Epithelial cell of proximal tubule (primary cell): Measurements from ENCODE around the gene FBN3. TPM values are rescaled to one million over a fixed set of nuclear protein-coding genes. Genes with fewer than 3 reads are reported as not detected.
"Not testable (repeated sequence)": the region's sequence is repeated elsewhere in the genome, so short reads cannot be mapped to it uniquely, and the experiment has no call there.

ENCODE experiments used
- DNase-seq: peaks from one replicate; pipeline ENCODE4 v3.0.0-alpha.2; 2011; ENCODE audit warnings: low read depth
- H3K4me3 ChIP-seq: 2 replicates; pipeline ENCODE4 v1.5.1; 2011; ENCODE audit warnings: low read depth, mild to moderate bottlenecking, low read length
- CTCF ChIP-seq: conservative IDR thresholded peaks from 2 replicates; pipeline ENCODE4 v1.5.1; 2012; ENCODE audit warnings: low read depth, mild to moderate bottlenecking, low read length
- total RNA-seq: library from RNA; depleted of rRNA; stranded (reverse); fragments of >200 nt; gene quantifications from 2 replicates; pipeline ENCODE4 v1.2.3, GENCODE V29; 2015

FBN3 gene
- total RNA-seq, 1 donor from 2014 or later = 0.06 TPM

GRCh38 chr19:8044018-8044417 is 105.4 kb downstream of the FBN3 start:
- no peak overlapping the region for H3K4me3 ChIP-seq
- no peak for DNase-seq
- TF ChIP-seq CTCF = no peak

GRCh38 chr19:8042900-8043299 is 106.5 kb downstream of the FBN3 start:
- DNase-seq = no peak
- TF ChIP-seq CTCF = no peak

DNA sequence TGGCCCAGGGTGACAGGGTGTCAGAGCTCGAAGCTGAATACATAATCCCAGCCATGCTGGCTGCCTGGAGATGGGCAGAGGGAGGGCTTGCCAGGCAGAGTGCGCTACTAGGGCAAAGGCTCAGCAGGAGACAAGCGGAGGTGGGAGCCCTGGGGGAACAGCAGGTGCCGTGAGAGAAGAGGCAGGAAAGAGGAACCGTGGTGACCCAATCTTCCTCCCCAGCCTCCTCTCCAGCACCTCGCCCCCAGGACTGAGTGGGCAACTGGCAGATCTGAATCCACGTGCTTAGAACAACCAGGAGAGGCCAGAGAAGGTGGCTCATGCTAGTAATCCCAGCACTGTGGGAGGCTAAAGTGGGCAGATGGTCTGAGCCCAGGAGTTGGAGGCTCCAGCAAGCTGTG is 107.9 kb downstream of the FBN3 start:
- no peak for TF ChIP-seq CTCF
- no peak for DNase-seq
- no peak overlapping the region for H3K4me3 ChIP-seq

More at GRCh38 chr19:8042900-8043299, 106.5 kb downstream of the FBN3 start:
- no peak overlapping the region for H3K4me3 ChIP-seq

DNA sequence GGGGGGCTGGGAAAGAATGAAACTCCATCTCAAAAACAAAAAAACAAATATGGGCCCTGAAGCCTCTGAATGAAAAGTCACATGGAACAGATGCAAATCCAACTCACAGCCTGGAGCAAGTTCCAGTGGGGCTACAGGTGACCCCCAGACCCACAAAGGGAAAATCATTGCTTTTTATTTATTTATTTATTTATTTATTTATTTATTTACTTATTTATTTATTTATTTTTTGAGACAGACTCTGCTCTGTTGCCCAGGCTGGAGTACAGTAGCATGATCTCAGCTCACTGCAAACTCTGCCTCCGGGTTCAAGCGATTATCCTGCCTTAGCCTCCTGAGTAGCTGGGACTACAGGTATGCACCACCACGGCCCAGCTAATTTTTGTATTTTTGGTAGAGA is 110.2 kb downstream of the FBN3 start:
- no peak for DNase-seq
- no peak for TF ChIP-seq CTCF
- H3K4me3 ChIP-seq = no peak overlapping the region

DNA sequence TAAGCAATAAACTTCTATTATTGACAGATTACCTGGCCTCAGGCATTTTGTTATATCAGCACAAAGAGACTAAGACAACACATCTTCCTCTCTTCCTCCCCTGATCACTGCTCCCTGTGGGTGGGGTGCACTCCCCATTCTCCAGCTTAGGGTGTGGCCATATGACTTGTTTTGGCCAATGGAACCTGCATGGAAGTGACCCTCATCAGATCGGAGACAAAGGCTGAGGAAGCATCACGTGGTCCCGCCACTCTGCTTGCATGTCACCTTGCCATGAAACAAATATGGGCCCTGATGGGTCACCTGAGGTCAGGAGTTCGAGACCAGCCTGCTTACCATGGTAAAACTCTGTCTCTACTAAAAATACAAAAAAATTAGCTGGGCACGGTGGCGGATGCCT is 110.6 kb downstream of the FBN3 start:
- no peak for DNase-seq
- H3K4me3 ChIP-seq = no peak overlapping the region
- no peak for TF ChIP-seq CTCF

DNA sequence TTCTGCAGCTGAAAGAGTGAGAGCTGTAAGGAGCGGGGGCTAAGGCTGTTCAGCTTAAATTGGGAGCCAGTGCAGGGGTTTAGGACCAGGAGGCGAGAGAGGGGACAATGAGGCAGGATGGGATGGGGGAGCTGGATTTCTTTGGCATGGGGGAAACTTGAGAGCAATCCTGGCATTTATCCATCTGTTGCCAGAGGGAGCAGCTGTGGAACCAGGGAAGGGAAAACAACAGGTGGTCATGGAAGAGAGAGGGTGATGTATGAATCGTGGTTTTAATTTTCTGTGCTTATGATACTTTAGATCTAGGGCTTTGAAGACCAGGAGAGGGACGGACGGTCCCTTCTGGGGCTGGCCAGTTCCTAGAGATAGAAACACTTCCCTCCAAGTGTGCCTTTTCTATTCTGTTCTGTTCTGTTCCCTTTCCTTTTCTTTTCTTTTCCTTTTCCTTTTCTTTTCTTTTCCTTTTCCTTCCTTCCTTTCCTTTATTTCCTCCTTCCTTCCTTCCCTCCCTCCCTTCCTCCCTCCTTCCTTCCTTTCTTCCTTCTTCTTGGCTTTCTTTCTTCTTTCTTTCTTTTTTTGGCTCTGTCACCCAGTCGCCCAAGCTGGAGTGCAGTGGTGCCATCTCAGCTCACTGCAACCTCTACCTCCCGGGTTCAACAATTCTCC is 112.8 kb downstream of the FBN3 start:
- no peak overlapping the region for H3K4me3 ChIP-seq
- TF ChIP-seq CTCF = no peak
- DNase-seq = no peak

DNA sequence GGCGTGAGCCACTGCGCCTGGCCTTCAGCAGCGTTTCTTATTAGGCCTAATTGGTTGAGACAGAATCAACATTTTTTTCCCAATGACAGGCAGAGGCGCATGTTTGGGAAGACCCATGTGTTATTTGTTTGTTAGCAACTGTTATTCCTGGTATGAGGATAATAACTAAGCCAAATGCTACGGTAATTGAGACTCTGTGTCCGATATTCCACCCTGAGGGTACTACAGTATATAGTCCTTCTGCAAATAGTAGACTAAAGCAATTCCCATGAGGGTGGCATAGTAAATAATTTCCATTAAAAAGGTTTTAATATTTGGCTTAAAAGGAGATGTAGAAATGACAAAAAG is 115.2 kb downstream of the FBN3 start:
- no peak overlapping the region for H3K4me3 ChIP-seq
- DNase-seq = no peak
- TF ChIP-seq CTCF = no peak

GRCh38 chr19:8033287-8034177 is 115.9 kb downstream of the FBN3 start:
- not testable (repeated sequence) for H3K4me3 ChIP-seq, DNase-seq
